CD4-positive, alpha-beta T cell treated with Interleukin-4 for 4 hours (primary cell): ENCODE results near the gene CEACAM21.
"Not testable (repeated sequence)": the region's sequence is repeated elsewhere in the genome, so short reads cannot be mapped to it uniquely, and the experiment has no call there.

ENCODE experiments used
- DNase-seq: peaks from one replicate; pipeline ENCODE4 v3.0.0-alpha.2; 2020

The CEACAM21 gene

GRCh38 chr19:41549884-41550283 is 26.1 kb upstream of the CEACAM21 start:
- DNase-seq = no peak

GRCh38 chr19:41551212-41551610 is 24.8 kb upstream of the CEACAM21 start:
- DNase-seq = no peak

- no peak for DNase-seq
Measured at GRCh38 chr19:41551711-41552110, 24.3 kb upstream of the CEACAM21 start.

- peak; percentile 39 for DNase-seq
Measured at GRCh38 chr19:41552558-41552957, 23.4 kb upstream of the CEACAM21 start.

GRCh38 chr19:41553804-41554203 is 22.2 kb upstream of the CEACAM21 start:
- DNase-seq = no peak

- DNase-seq = peak; percentile 82
Measured at GRCh38 chr19:41554907-41555306, 21.1 kb upstream of the CEACAM21 start.

- no peak for DNase-seq
Measured at GRCh38 chr19:41555748-41556147, 20.2 kb upstream of the CEACAM21 start.

GRCh38 chr19:41563854-41564514 is 12.0 kb upstream of the CEACAM21 start:
- DNase-seq = peak; percentile 90

GRCh38 chr19:41564515-41565378 is 11.2 kb upstream of the CEACAM21 start:
- DNase-seq = no peak

- DNase-seq = no peak
Measured at GRCh38 chr19:41565379-41565720, 10.6 kb upstream of the CEACAM21 start.

GRCh38 chr19:41566001-41566400 is 10.0 kb upstream of the CEACAM21 start:
- DNase-seq = no peak

GRCh38 chr19:41569481-41570150 is 6.3 kb upstream of the CEACAM21 start:
- DNase-seq = no peak

GRCh38 chr19:41570179-41570578 is 5.8 kb upstream of the CEACAM21 start:
- DNase-seq = no peak

- peak; percentile 80 for DNase-seq
Measured at GRCh38 chr19:41570639-41571112, 5.3 kb upstream of the CEACAM21 start.

GRCh38 chr19:41577144-41577830 is 1.3 kb downstream of the CEACAM21 start:
- no peak for DNase-seq

- DNase-seq = no peak
Measured at GRCh38 chr19:41577833-41578232, 1.9 kb downstream of the CEACAM21 start.

- no peak for DNase-seq
Measured at GRCh38 chr19:41578886-41579285, 2.9 kb downstream of the CEACAM21 start.

- DNase-seq = not testable (repeated sequence)
Measured at GRCh38 chr19:41581068-41581467, 5.1 kb downstream of the CEACAM21 start.

GRCh38 chr19:41582577-41583182 is 6.7 kb downstream of the CEACAM21 start:
- not testable (repeated sequence) for DNase-seq

GRCh38 chr19:41584260-41584810 is 8.4 kb downstream of the CEACAM21 start:
- no peak for DNase-seq

GRCh38 chr19:41584931-41585330 is 9.0 kb downstream of the CEACAM21 start:
- DNase-seq = no peak

GRCh38 chr19:41586064-41586463 is 10.1 kb downstream of the CEACAM21 start:
- no peak for DNase-seq
